ENCODE measurements around the gene ITIH2. TPM values are rescaled to one million over a fixed set of nuclear protein-coding genes. Genes with fewer than 3 reads are reported as not detected.

Gene ITIH2
- total RNA-seq, 2 donors from 2014 or later = not detected

- DNase-seq = no peak
- intact Hi-C loops (cut with DNase I) = no loop called here
- Histone ChIP-seq H3K27ac (peak overlapping the region; percentile 62 to 84 (median 74)), H3K4me3 (no peak overlapping the region), H3K36me3 (replicated peaks in 1 of 2; ENCODE audit: insufficient read depth in 1 of 2, low read depth in 2 of 2) (no peaks in the 10 kb centered on the region), H3K27me3 (no peaks in the 10 kb centered on the region), H3K4me1 (no peaks in the 10 kb centered on the region), H3K9me3 (no peaks in the 10 kb centered on the region)
- peak; percentile 22 for ATAC-seq
- TF ChIP-seq POLR2A (IDR thresholded peaks at IDR 0.05) = no peak
- TF ChIP-seq, protein P1, sequence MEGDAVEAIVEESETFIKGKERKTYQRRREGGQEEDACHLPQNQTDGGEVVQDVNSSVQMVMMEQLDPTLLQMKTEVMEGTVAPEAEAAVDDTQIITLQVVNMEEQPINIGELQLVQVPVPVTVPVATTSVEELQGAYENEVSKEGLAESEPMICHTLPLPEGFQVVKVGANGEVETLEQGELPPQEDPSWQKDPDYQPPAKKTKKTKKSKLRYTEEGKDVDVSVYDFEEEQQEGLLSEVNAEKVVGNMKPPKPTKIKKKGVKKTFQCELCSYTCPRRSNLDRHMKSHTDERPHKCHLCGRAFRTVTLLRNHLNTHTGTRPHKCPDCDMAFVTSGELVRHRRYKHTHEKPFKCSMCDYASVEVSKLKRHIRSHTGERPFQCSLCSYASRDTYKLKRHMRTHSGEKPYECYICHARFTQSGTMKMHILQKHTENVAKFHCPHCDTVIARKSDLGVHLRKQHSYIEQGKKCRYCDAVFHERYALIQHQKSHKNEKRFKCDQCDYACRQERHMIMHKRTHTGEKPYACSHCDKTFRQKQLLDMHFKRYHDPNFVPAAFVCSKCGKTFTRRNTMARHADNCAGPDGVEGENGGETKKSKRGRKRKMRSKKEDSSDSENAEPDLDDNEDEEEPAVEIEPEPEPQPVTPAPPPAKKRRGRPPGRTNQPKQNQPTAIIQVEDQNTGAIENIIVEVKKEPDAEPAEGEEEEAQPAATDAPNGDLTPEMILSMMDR (IDR thresholded peaks at IDR 0.05) = no peak
- WGBS, 2 donors = 49 to 61% methylated on average over 7 to 8 of the region's 8 CpGs
Measured at GRCh38 chr10:7697426-7697825, 5.7 kb upstream of the ITIH2 start.

DNA sequence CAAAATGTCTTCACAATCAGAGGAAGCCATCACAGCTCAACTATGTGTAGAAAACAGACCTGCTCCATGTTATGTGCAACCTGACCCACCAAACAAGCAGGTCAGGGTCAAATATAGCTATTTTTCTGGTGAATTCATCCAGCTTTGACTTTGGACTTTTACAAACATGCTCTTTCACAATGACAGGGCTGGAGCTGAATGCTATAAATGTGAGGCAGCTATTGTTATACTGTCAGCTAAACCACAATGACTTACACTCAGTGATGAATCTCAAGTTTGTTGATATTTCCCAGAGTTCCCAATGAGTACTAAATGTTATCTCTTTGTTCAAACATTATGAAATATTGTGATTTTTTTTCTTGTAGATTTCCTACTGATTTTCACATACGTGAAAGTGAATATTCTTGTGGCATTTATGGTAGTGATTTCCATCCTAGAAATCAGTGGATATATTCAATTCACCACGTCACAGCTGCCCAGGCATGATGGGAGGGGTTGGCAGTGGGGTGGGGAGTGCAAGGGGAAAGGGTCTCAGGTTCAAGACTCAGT is 2.5 kb upstream of the ITIH2 start:
- no peak for TF ChIP-seq POLR2A (IDR thresholded peaks at IDR 0.05)
- TF ChIP-seq, protein P1 (IDR thresholded peaks at IDR 0.05) = no peak
- Histone ChIP-seq H3K9me3 (no peaks in the 10 kb centered on the region), H3K36me3 (replicated peaks in 1 of 2; ENCODE audit: insufficient read depth in 1 of 2, low read depth in 2 of 2) (no peaks in the 10 kb centered on the region), H3K4me1 (peaks cover under 1% of the 10 kb centered on the region), H3K4me3 (no peak overlapping the region), H3K27ac (peak overlapping the region in 2 of 4 donors; percentile 18 to 55), H3K27me3 (no peaks in the 10 kb centered on the region)
- intact Hi-C loops (cut with DNase I) = no loop called here
- ATAC-seq (peak; percentile 12), DNase-seq (no peak)
- WGBS, 2 donors = 15 to 30% methylated on average over 2 of the region's 2 CpGs

DNA sequence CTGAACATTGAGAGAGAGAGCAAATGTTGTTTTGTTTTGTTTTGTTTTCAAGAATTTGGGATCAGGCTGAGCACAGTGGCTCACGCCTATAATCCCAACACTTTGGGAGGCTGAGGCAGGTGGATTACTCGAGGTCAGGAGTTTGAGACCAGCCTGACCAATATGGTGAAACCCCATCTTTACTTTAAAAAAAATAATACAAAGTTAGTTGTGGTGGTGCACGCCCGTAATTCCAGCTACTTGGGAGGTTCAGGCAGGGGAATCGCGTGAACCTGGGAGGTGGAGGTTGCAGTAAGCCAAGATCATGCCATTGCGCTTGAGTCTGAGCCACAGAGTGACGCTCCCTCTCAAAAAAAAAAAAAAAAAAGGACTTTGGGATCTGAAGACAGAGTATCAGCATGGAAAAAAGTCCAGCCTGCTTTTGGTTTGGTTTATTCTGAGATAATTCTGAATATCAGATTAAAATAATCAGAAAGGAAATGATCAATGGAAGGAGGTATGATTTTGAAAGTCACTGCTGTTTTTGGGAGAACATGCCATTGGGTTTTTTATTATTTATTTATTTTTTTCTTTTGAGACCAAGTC is 1.9 kb upstream of the ITIH2 start:
- no peaks in the 10 kb centered on the region for H3K27me3 ChIP-seq
- 72 to 85% methylated on average over 8 of the region's 8 CpGs for WGBS, 2 donors
- H3K4me1 ChIP-seq = peaks cover 7% of the 10 kb centered on the region
- no peaks in the 10 kb centered on the region for H3K9me3 ChIP-seq
- no peak overlapping the region for H3K4me3 ChIP-seq
- no peaks in the 10 kb centered on the region for H3K36me3 ChIP-seq (replicated peaks in 1 of 2; ENCODE audit: insufficient read depth in 1 of 2, low read depth in 2 of 2)
- intact Hi-C loops (cut with DNase I) = no loop called here
- peak overlapping the region in 2 of 4 donors; percentile 18 to 55 for H3K27ac ChIP-seq
- DNase-seq (no peak), ATAC-seq (no peak)
- TF ChIP-seq POLR2A (IDR thresholded peaks at IDR 0.05) = no peak

DNA sequence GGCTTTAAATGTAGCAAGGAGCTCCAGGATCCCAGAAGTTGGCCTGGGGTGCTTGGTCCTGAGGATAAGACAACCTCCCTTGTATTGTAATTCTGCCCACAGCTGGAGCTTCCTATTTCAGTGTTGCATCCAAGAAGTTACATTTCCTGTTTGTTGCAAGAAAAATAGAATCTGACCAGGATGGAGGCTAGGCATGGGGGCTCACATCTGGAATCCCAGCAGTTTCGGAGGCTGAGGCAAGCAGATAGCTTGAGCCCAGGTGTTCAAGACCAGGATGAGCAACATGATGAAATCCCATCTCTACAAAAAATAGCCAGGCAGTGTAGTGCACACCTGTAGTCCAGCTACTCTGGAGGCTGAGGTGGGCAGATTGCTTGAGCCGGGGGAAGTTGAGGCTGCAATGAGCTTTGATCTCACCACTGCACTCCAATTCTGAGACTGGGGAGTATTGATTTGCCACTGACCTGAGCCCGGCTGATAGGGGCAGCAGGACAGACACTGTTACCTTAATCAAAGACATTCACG is 766 bp upstream of the ITIH2 start:
- DNase-seq (no peak), ATAC-seq (no peak)
- intact Hi-C loops (cut with DNase I) = no loop called here
- 71 to 76% methylated on average over 3 to 4 of the region's 4 CpGs for WGBS, 2 donors
- Histone ChIP-seq H3K4me1 (peaks cover 16% of the 10 kb centered on the region), H3K36me3 (replicated peaks in 1 of 2; ENCODE audit: insufficient read depth in 1 of 2, low read depth in 2 of 2) (no peaks in the 10 kb centered on the region), H3K4me3 (no peak overlapping the region), H3K27me3 (no peaks in the 10 kb centered on the region), H3K9me3 (no peaks in the 10 kb centered on the region), H3K27ac (no peak overlapping the region)
- TF ChIP-seq POLR2A (IDR thresholded peaks at IDR 0.05) = no peak
- TF ChIP-seq, protein P1 (IDR thresholded peaks at IDR 0.05) = no peak

- Histone ChIP-seq H3K9me3 (no peaks in the 10 kb centered on the region), H3K4me1 (peaks cover 23% of the 10 kb centered on the region), H3K27ac (no peak overlapping the region), H3K27me3 (no peaks in the 10 kb centered on the region), H3K36me3 (replicated peaks in 1 of 2; ENCODE audit: insufficient read depth in 1 of 2, low read depth in 2 of 2) (no peaks in the 10 kb centered on the region), H3K4me3 (no peak overlapping the region)
- intact Hi-C loops (cut with DNase I) = no loop called here
- TF ChIP-seq POLR2A (IDR thresholded peaks at IDR 0.05) = no peak
- TF ChIP-seq, protein P1 (IDR thresholded peaks at IDR 0.05) = no peak
- ATAC-seq = no peak
- no peak for DNase-seq
- WGBS, 2 donors = 75 to 76% methylated on average over 8 of the region's 8 CpGs
Measured at GRCh38 chr10:7704071-7705016, 1.2 kb downstream of the ITIH2 start.
